K562 (cell line): Measurements from ENCODE around the gene INPP4B.

Experiments
- ARHGAP35 ChIP-seq: fragments of 450-650 bp; IDR thresholded peaks from 2 replicates; pipeline ENCODE4 v1.6.1; 2018; ENCODE audit not compliant: partially characterized antibody
- HDAC6 ChIP-seq: IDR thresholded peaks from 2 replicates; pipeline ENCODE4 v1.6.1; 2012; ENCODE audit warnings: low read depth, mild to moderate bottlenecking, control low read depth, inconsistent platforms, low read length, moderate library complexity
- NBN ChIP-seq: fragments of 450-650 bp; IDR thresholded peaks from 2 replicates; pipeline ENCODE4 v1.6.1; 2016; ENCODE audit warnings: low read depth, mild to moderate bottlenecking
- POLR2A ChIP-seq: fragments of 450-650 bp; conservative IDR thresholded peaks from 2 replicates; pipeline ENCODE4 v1.6.1; 2016
- SRF ChIP-seq, 2 experiments: fragments of 250-450, 450-650 bp in 1 of 2; sonication (Bioruptor Pico) in 1 of 2; sonication (generic) in 1 of 2; formaldehyde crosslinking; IDR thresholded peaks; 2 replicates each; pipeline versions ENCODE4 v1.5.0 to v1.5.1; 2020 to 2022; ENCODE audit warnings: mild to moderate bottlenecking in 1 of 2, missing genetic modification reagents in 1 of 2

GRCh38 chr4:142540483-142540804, 305.7 kb downstream of the INPP4B start:
- TF ChIP-seq POLR2A = no peak
- TF ChIP-seq NBN = no peak
- no peak for TF ChIP-seq ARHGAP35
- no peak for TF ChIP-seq HDAC6
- TF ChIP-seq SRF (CRISPR knock-in tag; IDR thresholded peaks at IDR 0.05) = no peak
